Measurements from ENCODE around the gene EDA.

EDA gene

DNA sequence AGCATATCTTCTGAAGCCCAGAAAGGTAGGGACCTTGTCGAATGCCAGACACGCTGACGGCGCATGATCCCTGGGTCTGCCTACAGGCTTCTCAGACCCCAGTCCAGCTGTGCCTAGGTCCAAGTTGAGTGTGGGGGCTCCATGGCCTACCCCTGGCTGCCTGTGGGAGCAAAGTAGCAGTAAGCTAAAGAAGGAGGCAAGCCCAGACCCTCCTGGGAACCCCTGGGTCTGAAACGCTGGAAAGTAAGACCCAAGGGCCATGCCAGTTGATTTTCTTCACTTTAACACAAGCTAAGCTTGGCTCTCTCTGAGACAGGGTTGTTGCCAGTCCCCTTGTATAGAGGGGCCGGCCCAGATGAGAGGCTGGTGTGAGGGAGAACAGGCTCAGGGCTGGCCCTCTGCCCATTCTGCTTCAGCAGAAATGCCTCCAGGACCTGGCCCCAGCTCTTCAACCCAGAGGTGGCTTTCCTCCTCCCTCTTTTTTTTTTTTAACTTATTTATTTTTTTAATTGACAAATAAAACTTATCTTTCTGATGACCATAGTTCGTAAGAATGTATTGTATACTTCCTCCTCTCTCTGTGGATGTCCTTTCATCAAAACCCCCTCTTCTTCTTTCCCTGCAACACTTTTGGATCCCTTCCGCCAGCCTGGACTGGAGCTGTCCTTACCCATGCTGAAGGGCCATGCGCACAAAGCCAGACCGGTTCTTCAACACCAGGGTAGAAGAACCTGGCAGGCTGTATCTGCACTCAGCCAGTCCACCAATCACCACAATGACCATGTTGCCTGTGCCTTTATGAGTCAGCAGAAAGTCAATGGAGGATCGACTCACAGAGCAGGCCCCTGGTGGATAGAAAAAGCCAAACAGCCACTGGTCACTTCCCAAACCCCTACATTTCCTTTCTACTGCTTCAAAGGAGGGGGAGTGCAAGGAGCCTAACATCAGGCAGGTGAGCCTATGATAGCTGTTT lies 426.8 kb downstream of the EDA start:
- no peak for TF ChIP-seq JUND (IDR thresholded peaks at IDR 0.05; ENCODE audit: low read depth)
- in situ Hi-C loops (cut with HindIII; ENCODE audit: low pct_unique_long_range_greater_than_20kb, low sequenced_read_pairs), result no loop called here
- DNase-seq (ENCODE audit: low read depth in 1 of 2, low spot score in 1 of 2), result peak in 1 of 2 experiments; percentile 40

DNA sequence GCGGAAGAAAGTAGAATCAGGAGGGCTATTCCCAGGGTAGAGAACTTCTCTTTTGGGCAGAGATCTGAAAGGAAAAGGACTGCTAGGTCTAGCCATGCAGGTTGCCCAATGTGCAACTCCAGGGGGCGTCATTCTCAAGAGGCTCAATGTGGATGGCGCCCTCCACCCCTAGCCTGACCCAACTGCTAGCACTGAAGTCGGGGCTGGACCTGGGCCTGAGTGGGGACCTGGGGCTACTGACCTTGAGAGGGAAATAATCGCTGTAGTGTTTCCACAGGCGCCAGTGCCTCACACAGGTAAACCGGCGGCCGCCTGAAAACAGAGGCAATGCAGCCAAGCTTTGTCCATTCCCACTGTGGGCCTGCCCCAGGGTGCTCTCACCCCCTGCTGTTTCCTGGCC lies 427.8 kb downstream of the EDA start:
- TF ChIP-seq JUND (IDR thresholded peaks at IDR 0.05; ENCODE audit: low read depth), result no peak
- DNase-seq (ENCODE audit: low read depth in 1 of 2, low spot score in 1 of 2), result no peak
- in situ Hi-C loops (cut with HindIII; ENCODE audit: low pct_unique_long_range_greater_than_20kb, low sequenced_read_pairs), result no loop called here

GRCh38 chrX:70044541-70045245 lies 428.8 kb downstream of the EDA start:
- no peak for DNase-seq (ENCODE audit: low read depth in 1 of 2, low spot score in 1 of 2)
- in situ Hi-C loops (cut with HindIII; ENCODE audit: low pct_unique_long_range_greater_than_20kb, low sequenced_read_pairs), result no loop called here
- TF ChIP-seq JUND (IDR thresholded peaks at IDR 0.05; ENCODE audit: low read depth), result no peak

DNA sequence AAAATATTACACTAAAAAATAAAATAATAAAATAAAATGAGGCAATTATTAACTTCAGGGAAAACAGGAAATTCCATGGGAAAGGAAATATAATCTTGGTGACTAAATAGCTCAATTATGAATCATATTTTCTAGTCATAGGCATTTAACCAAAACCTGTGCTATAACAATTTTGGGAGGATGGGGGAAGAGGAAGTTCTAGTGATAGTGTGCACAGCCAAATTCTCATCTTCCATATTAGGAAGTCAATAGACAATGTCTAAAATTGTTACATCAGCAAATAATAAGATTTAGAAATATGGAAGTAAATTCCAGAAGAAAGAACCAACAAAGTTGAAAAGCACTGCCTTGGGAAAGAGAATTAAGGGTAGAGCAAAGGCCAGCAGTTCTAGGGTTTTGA lies 431.1 kb downstream of the EDA start:
- no peak for TF ChIP-seq JUND (IDR thresholded peaks at IDR 0.05; ENCODE audit: low read depth)
- no peak for DNase-seq (ENCODE audit: low read depth in 1 of 2, low spot score in 1 of 2)
- in situ Hi-C loops (cut with HindIII; ENCODE audit: low pct_unique_long_range_greater_than_20kb, low sequenced_read_pairs), result no loop called here

GRCh38 chrX:70049406-70049805 lies 433.5 kb downstream of the EDA start:
- in situ Hi-C loops (cut with HindIII; ENCODE audit: low pct_unique_long_range_greater_than_20kb, low sequenced_read_pairs), result no loop called here
- no peak for TF ChIP-seq JUND (IDR thresholded peaks at IDR 0.05; ENCODE audit: low read depth)
- DNase-seq (ENCODE audit: low read depth in 1 of 2, low spot score in 1 of 2), result no peak

DNA sequence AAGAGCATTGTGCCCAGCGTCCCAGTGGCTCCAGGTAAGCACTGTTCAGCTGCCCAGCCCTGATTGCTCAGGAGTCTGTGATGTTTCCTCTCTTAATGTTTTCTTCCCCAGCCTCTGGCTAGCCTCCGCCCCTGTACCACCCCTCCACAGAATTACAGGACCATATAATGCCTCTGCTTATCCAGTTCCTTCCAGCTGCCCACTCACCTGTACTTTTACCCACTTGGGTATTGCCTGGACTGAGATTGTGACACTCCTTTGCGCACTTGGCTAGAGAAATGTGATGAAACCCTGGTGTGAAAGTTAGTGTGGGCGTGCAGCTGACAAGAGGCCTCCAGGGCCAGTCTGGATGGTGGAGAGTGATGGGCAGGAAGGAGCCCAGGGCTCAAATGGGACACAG lies 434.0 kb downstream of the EDA start, which contains the start of gene AWAT2:
Gene AWAT2, minus strand, starts transcription at position 14 of the 400 bp plus-strand sequence. Its CDS starts 6 bp downstream, at position 8.
- in situ Hi-C loops (cut with HindIII; ENCODE audit: low pct_unique_long_range_greater_than_20kb, low sequenced_read_pairs), result no loop called here
- DNase-seq (ENCODE audit: low read depth in 1 of 2, low spot score in 1 of 2), result no peak
- TF ChIP-seq JUND (IDR thresholded peaks at IDR 0.05; ENCODE audit: low read depth), result no peak

- no peak for TF ChIP-seq JUND (IDR thresholded peaks at IDR 0.05; ENCODE audit: low read depth)
- DNase-seq (ENCODE audit: low read depth in 1 of 2, low spot score in 1 of 2), result no peak
- in situ Hi-C loops (cut with HindIII; ENCODE audit: low pct_unique_long_range_greater_than_20kb, low sequenced_read_pairs), result no loop called here
Observed at GRCh38 chrX:70052895-70053615, 437.1 kb downstream of the EDA start.

DNA sequence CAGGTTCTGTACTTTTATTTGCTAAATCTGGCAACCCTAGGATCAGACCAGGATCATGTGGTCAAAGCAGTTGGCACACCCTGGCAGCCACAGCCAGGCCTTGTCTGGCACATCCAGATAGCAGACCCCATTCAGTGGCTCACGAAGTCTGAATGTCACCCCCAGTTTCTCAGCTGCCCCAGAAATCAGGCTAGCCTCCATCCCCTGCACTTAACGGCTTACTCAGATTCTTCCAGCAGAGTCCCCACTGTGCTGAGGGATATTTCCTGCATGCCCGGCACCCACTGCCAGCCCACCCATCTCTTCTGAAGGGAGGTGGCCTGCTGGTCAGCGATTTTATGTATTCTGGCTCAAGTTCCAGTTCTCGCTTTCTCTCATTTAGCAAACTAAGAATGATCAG lies 438.5 kb downstream of the EDA start:
- in situ Hi-C loops (cut with HindIII; ENCODE audit: low pct_unique_long_range_greater_than_20kb, low sequenced_read_pairs), result no loop called here
- no peak for TF ChIP-seq JUND (IDR thresholded peaks at IDR 0.05; ENCODE audit: low read depth)
- no peak for DNase-seq (ENCODE audit: low read depth in 1 of 2, low spot score in 1 of 2)

DNA sequence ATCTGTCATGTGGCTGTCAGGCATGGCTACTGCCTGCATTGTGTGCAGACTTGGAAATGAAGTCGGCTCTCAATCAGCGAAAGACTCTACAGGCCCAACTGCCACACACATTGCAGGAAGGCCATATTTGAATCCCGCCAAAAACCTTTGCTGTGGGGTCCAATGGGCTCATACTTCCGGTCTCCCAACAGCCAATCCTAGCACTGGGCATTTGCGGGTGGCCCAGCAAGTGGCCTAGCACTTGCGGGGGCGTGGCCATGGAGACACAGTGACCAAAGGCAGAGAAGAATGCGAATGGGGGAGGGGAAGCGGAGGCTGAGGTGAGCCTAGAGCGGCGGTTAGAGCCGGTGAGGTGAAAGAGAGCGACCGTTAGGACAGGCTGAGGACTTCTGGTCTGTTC lies 446.2 kb downstream of the EDA start, which contains the start of gene OTUD6A:
Gene OTUD6A, plus strand, starts transcription at position 382 of the 400 bp plus-strand sequence. CDS start 68 bp downstream, outside the sequence.
- DNase-seq (ENCODE audit: low read depth in 1 of 2, low spot score in 1 of 2), result no peak
- TF ChIP-seq JUND (IDR thresholded peaks at IDR 0.05; ENCODE audit: low read depth), result no peak
- in situ Hi-C loops (cut with HindIII; ENCODE audit: low pct_unique_long_range_greater_than_20kb, low sequenced_read_pairs), result no loop called here

- no peak for TF ChIP-seq JUND (IDR thresholded peaks at IDR 0.05; ENCODE audit: low read depth)
- in situ Hi-C loops (cut with HindIII; ENCODE audit: low pct_unique_long_range_greater_than_20kb, low sequenced_read_pairs), result no loop called here
Observed at GRCh38 chrX:70062961-70063550, 447.1 kb downstream of the EDA start.

DNA sequence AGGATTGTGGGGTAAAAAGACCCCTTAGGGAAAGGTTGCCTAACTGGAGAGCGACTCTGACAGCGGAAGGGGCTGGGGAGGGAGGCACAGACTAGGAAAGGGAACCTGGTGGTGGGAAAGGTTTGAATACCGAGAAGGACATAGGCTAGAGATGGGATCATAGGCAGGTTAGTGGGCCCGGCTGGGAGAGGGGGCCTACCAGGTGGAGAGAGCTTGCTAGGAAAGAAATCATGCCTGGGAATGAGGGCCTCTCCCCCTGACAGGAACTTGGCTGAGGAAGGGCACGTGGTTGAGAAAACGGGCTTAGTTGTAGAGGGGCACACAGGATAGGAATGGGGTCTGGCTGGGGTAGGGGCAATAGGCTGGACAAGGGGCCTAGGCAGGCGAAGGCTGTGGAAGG lies 450.7 kb downstream of the EDA start:
- no peak for TF ChIP-seq JUND (IDR thresholded peaks at IDR 0.05; ENCODE audit: low read depth)
- in situ Hi-C loops (cut with HindIII; ENCODE audit: low pct_unique_long_range_greater_than_20kb, low sequenced_read_pairs), result no loop called here

More at GRCh38 chrX:70062961-70063550, 447.1 kb downstream of the EDA start:
- DNase-seq (ENCODE audit: low read depth in 1 of 2, low spot score in 1 of 2), result no peak

DNA sequence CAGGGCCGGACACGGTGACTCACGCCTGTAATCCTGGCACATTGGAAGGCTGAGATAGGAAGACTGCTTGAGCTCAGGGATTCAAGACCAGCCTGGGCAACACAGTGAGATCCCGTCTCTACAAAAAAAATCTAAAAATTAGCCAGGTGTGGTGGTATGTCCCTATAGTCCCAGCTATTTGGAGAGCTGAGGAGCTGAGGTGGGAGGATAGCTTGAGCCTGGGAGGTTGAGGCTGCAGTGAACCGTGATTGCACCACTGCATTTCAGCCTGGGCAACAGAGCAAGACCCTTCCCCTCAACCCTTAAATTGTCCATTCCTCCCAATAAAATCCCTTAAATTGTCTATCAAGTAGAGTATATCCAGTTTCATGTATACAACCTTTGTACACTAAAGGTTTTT lies 463.4 kb downstream of the EDA start:
- in situ Hi-C loops (cut with HindIII; ENCODE audit: low pct_unique_long_range_greater_than_20kb, low sequenced_read_pairs), result no loop called here
- no peak for TF ChIP-seq JUND (IDR thresholded peaks at IDR 0.05; ENCODE audit: low read depth)
- no peak for DNase-seq (ENCODE audit: low read depth in 1 of 2, low spot score in 1 of 2)

More for the DNA sequence above, 450.7 kb downstream of the EDA start:
- no peak for DNase-seq (ENCODE audit: low read depth in 1 of 2, low spot score in 1 of 2)

Data from T47D (cell line).